ENCODE data around the gene RNASEH1.

Gene RNASEH1

DNA sequence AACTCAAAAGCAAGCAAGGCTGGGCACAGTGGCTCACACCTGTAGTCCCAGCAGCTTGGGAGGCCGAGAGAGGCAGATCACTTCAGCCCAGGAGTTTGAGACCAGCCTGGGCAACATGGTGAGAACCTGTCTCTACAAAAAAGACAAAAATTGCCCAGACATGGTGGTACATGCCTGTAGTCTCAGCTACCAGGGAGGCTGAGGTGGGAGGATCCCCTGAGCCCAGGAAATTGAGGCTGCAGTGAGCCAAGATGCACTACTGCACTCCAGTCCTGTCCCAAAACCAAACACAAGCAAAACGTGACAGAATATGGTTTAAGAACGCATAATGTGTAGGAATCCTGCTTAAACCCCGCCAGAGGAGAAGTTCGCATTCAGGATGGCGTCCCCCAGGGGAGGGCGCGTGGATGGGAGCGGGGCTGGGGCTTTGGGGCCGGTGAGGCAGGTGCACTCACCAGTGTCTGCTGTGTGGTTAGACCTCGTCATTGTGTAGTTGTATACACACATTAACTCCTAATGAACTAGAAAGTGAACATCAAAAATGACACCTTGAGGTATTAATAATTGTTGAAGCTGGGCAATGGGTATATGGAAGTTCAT, 42.2 kb upstream of the RNASEH1 start:
- Histone ChIP-seq H3K4me1 (ENCODE audit: control insufficient read depth, insufficient read depth, low read length) (peaks cover 6% of the 10 kb centered on the region), H3K9me3 (ENCODE audit: control insufficient read depth in 2 of 2, low read length in 2 of 2) (no peaks in the 10 kb centered on the region), H3K9ac (ENCODE audit: low read length in 2 of 2) (no peak overlapping the region), H3K4me3 (ENCODE audit: low read length in 2 of 2) (no peak overlapping the region), H3K36me3 (ENCODE audit: control insufficient read depth in 2 of 2, insufficient read depth in 2 of 2, low read length in 2 of 2) (no peaks in the 10 kb centered on the region), H3K27me3 (ENCODE audit: control insufficient read depth in 1 of 2, insufficient read depth in 2 of 2, low read length in 2 of 2) (no peaks in the 10 kb centered on the region), H3K27ac (ENCODE audit: low read length) (no peak overlapping the region)

DNA sequence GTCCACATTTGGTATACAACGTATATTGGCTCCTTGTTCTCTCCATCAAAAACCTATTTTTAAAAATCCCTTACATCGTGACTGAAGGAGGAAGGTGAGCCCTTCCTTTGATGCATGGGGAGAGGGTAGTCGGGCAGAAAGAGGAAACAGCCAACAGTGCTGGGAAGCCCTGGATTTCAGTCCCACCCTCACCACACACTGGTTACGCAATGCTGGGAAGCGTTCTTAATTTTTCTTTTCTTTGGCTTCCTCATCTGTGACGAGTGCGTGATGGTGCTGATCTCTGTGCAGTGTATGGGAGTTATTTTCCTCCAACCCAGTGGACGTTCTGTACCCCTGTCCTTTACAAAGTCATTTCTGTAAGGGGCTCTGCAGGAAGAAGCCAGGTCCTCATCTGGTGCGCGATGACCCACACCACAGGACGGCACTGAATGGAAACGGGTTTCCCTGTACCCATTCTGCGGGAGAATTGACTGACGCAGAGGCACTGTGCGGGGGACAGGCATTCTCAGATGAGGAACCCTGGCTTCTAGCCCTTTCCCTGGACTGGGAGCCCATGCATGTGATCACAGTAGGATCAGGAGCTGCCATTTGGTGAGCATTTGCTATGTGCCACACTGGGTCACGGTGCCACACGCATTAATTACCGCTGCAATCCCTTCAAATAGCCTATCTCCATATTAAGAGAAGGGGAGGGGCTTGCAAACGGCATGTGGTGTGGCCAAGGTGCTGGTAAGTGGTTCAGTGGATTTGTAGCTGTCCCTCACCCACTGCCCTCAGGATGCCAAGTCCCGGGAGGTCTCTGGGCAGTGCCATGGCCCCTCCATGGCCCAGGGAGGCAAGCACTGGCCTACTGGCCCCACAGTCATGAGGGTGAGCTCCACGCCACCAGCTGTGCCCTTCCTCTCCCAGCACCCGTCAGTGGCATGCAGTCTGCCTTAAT, 41.0 kb upstream of the RNASEH1 start:
- Histone ChIP-seq H3K4me1 (ENCODE audit: control insufficient read depth, insufficient read depth, low read length) (peaks cover 3% of the 10 kb centered on the region), H3K9ac (ENCODE audit: low read length in 2 of 2) (no peak overlapping the region), H3K9me3 (ENCODE audit: control insufficient read depth in 2 of 2, low read length in 2 of 2) (no peaks in the 10 kb centered on the region), H3K36me3 (ENCODE audit: control insufficient read depth in 2 of 2, insufficient read depth in 2 of 2, low read length in 2 of 2) (no peaks in the 10 kb centered on the region), H3K27me3 (ENCODE audit: control insufficient read depth in 1 of 2, insufficient read depth in 2 of 2, low read length in 2 of 2) (no peaks in the 10 kb centered on the region), H3K27ac (ENCODE audit: low read length) (no peak overlapping the region), H3K4me3 (ENCODE audit: low read length in 2 of 2) (no peak overlapping the region)

DNA sequence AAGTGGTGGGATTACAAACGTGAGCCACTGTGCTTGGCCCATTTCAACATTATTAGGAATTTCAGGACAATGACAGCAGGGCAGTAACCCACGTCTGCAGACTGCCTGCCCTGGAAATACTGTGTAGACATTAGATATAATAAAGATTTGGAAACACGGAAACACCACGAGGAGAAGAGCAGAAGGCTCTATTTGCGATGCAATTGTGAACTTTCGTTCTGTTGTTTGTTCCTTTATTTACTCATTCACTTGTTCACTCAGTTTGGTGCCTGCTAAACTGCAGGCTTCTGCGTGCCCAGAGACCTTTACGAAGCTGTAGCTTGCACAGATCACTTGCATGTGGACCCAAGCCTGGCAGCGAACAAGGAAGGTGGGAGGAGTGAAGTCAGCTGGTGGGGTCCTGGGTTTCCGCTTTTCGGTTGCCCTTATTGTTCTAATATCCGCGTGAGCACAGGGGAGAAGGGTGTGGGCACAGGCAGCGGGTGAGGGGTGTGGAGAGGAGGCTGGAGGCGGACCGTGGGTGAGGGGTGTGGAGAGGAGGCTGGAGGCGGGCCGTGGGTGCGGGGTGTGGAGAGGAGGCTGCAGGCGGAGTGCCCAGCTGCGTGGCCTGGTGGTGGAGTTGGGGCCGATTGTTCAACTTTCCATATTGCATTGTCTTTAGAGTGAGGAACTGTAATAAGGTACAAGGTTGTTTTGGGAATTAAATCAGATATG, 40.2 kb upstream of the RNASEH1 start:
- Histone ChIP-seq H3K9me3 (ENCODE audit: control insufficient read depth in 2 of 2, low read length in 2 of 2) (no peaks in the 10 kb centered on the region), H3K4me3 (ENCODE audit: low read length in 2 of 2) (no peak overlapping the region), H3K36me3 (ENCODE audit: control insufficient read depth in 2 of 2, insufficient read depth in 2 of 2, low read length in 2 of 2) (no peaks in the 10 kb centered on the region), H3K4me1 (ENCODE audit: control insufficient read depth, insufficient read depth, low read length) (no peaks in the 10 kb centered on the region), H3K9ac (ENCODE audit: low read length in 2 of 2) (no peak overlapping the region), H3K27me3 (ENCODE audit: control insufficient read depth in 1 of 2, insufficient read depth in 2 of 2, low read length in 2 of 2) (no peaks in the 10 kb centered on the region), H3K27ac (ENCODE audit: low read length) (no peak overlapping the region)

DNA sequence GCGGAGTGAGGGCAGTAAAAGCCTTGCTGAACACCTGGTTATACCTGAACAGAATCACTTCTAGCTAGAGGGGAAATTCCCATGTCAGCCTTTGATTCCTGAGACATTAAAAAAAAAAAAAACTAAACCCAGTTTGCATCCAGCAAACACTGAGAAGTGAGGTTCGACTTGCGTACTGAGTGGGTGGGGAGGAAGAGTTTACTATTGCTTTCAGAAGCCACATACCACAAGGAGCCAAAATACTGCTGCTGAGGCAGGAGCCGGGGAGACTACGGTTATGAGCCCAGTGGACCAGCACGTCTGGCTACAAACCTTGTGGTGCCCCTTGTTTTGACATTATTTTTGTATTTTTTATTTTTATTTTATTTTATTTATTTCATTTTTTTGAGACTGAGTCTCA, 39.4 kb upstream of the RNASEH1 start:
- Histone ChIP-seq H3K27ac (ENCODE audit: low read length) (no peak overlapping the region), H3K36me3 (ENCODE audit: control insufficient read depth in 2 of 2, insufficient read depth in 2 of 2, low read length in 2 of 2) (no peaks in the 10 kb centered on the region), H3K27me3 (ENCODE audit: control insufficient read depth in 1 of 2, insufficient read depth in 2 of 2, low read length in 2 of 2) (no peaks in the 10 kb centered on the region), H3K9ac (ENCODE audit: low read length in 2 of 2) (no peak overlapping the region), H3K4me1 (ENCODE audit: control insufficient read depth, insufficient read depth, low read length) (no peaks in the 10 kb centered on the region), H3K4me3 (ENCODE audit: low read length in 2 of 2) (no peak overlapping the region), H3K9me3 (ENCODE audit: control insufficient read depth in 2 of 2, low read length in 2 of 2) (no peaks in the 10 kb centered on the region)

DNA sequence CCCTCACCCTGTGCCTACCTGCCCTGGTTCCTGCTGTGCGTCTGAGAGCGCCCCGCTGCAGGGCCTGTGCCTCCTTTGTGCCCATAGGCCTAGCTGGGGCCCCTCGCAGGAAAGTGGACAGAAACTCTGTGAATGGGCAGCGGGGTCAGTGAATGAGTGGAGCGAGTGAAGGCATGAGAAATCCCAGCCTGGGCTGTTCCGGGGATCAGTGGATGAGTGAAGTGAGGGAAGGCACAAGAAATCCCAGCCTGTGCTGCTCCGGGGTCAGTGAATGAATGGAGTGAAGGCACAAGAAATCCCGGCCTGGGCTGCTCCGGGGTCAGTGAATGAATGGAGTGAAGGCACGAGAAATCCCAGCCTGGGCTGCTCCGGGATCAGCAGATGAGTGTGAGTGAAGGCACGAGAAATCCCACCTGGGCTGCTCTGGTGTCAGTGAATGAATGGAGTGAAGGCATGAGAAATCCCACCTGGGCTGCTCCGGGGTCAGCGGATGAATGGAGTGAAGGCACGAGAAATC, 38.8 kb upstream of the RNASEH1 start:
- H3K9ac ChIP-seq (ENCODE audit: low read length in 2 of 2): no peak overlapping the region
- H3K4me3 ChIP-seq (ENCODE audit: low read length in 2 of 2): no peak overlapping the region

DNA sequence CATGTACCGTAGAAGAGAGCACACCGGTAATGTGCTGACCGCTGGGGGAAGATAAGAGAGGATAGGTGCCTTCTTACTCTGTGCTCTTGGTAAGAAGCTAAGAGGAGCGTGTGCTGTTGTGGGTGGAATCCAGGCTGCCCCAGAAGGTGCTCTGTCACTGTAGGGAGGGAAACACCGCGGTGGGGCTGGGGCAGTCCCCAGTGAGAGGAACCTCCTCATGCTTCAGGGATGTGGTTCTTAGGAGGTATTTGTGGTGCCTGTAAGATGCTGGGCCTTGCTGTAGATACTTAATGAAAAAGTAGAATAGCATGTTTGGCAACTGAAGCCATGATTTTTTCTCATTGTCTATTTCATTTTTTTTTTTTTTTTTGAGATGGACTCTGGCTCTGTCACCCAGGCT, 37.9 kb upstream of the RNASEH1 start:
- Histone ChIP-seq H3K9ac (ENCODE audit: low read length in 2 of 2) (no peak overlapping the region), H3K27me3 (ENCODE audit: control insufficient read depth in 1 of 2, insufficient read depth in 2 of 2, low read length in 2 of 2) (no peaks in the 10 kb centered on the region), H3K36me3 (ENCODE audit: control insufficient read depth in 2 of 2, insufficient read depth in 2 of 2, low read length in 2 of 2) (no peaks in the 10 kb centered on the region), H3K27ac (ENCODE audit: low read length) (no peak overlapping the region), H3K4me3 (ENCODE audit: low read length in 2 of 2) (no peak overlapping the region), H3K9me3 (ENCODE audit: control insufficient read depth in 2 of 2, low read length in 2 of 2) (no peaks in the 10 kb centered on the region), H3K4me1 (ENCODE audit: control insufficient read depth, insufficient read depth, low read length) (no peaks in the 10 kb centered on the region)

More for the DNA sequence above, 38.8 kb upstream of the RNASEH1 start:
- Histone ChIP-seq H3K4me1 (ENCODE audit: control insufficient read depth, insufficient read depth, low read length) (no peaks in the 10 kb centered on the region), H3K36me3 (ENCODE audit: control insufficient read depth in 2 of 2, insufficient read depth in 2 of 2, low read length in 2 of 2) (no peaks in the 10 kb centered on the region), H3K27ac (ENCODE audit: low read length) (no peak overlapping the region), H3K27me3 (ENCODE audit: control insufficient read depth in 1 of 2, insufficient read depth in 2 of 2, low read length in 2 of 2) (no peaks in the 10 kb centered on the region), H3K9me3 (ENCODE audit: control insufficient read depth in 2 of 2, low read length in 2 of 2) (no peaks in the 10 kb centered on the region)

DNA sequence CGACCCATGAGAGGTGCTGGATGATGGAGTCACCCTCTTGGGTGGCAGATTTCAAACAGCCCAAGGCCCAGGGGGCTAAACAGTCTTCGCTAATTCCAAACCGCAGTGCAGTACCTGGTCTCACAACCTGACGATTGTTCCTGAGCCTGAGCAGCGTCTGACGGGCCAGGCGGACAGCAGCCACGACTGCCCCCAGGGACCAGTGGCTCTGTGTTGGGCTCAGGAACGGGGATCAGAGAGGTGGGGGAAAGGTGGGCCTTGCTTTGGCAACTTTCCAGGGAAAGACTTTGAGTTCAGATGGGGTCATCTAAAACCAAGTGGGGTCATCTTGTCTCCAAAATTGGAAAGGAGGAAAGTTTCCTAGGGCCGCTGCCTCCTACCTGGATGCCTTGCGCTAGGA, 37.3 kb upstream of the RNASEH1 start:
- Histone ChIP-seq H3K36me3 (ENCODE audit: control insufficient read depth in 2 of 2, insufficient read depth in 2 of 2, low read length in 2 of 2) (no peaks in the 10 kb centered on the region), H3K4me1 (ENCODE audit: control insufficient read depth, insufficient read depth, low read length) (no peaks in the 10 kb centered on the region), H3K27me3 (ENCODE audit: control insufficient read depth in 1 of 2, insufficient read depth in 2 of 2, low read length in 2 of 2) (no peaks in the 10 kb centered on the region), H3K27ac (ENCODE audit: low read length) (no peak overlapping the region), H3K9me3 (ENCODE audit: control insufficient read depth in 2 of 2, low read length in 2 of 2) (no peaks in the 10 kb centered on the region), H3K4me3 (ENCODE audit: low read length in 2 of 2) (no peak overlapping the region), H3K9ac (ENCODE audit: low read length in 2 of 2) (no peak overlapping the region)

DNA sequence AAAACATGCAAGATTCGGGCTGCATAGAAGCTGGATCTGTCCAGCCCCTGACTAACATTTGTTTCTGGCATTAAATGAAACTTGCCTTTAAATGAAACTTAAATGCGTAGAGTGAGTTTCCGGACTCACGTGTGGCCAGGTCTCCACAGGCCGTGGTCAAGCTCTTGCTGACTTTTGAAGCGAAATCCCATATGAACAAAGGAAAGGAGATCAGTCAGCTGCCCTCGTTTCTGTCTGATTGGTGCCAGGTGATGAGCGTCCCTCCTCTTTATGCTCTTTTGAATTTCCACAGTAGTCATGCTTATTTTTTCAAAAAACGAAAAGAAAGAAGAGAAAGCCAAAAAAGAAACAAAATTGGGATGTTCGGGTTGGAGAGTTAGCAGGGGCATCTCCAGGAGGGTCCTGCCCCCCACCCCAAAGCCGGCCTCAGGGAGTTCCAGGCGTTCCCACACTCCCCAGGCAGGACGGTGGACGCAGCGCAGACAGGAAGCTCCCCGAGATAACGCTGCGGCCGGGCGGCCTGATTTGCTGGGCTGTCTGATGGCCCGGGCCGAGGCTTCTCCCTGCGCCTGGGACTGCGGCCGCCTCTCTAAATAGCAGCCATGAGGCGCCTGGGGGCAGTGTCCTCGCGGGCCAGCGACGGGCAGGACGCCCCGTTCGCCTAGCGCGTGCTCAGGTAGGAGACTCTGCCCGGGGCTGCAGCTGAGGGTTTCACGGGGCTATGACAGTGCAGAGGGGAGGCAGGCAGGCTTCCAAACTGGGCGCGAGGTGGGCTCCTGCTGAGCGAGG, 36.6 kb upstream of the RNASEH1 start, which contains the start of gene COLEC11:
Gene COLEC11 (plus strand): TSS at position 620 of the 789 bp plus-strand sequence. CDS start 9,229 bp downstream, outside the sequence.
- Histone ChIP-seq H3K4me3 (ENCODE audit: low read length in 2 of 2) (peak within 1 kb of the TSS in 1 of 2 donors; percentile 35), H3K36me3 (ENCODE audit: control insufficient read depth in 2 of 2, insufficient read depth in 2 of 2, low read length in 2 of 2) (no peaks in the 10 kb centered on the region), H3K27me3 (ENCODE audit: control insufficient read depth in 1 of 2, insufficient read depth in 2 of 2, low read length in 2 of 2) (no peaks in the 10 kb centered on the region), H3K4me1 (ENCODE audit: control insufficient read depth, insufficient read depth, low read length) (no peaks in the 10 kb centered on the region), H3K9me3 (ENCODE audit: control insufficient read depth in 2 of 2, low read length in 2 of 2) (no peaks in the 10 kb centered on the region), H3K27ac (ENCODE audit: low read length) (no peak within 1 kb of the TSS), H3K9ac (ENCODE audit: low read length in 2 of 2) (no peak within 1 kb of the TSS)

DNA sequence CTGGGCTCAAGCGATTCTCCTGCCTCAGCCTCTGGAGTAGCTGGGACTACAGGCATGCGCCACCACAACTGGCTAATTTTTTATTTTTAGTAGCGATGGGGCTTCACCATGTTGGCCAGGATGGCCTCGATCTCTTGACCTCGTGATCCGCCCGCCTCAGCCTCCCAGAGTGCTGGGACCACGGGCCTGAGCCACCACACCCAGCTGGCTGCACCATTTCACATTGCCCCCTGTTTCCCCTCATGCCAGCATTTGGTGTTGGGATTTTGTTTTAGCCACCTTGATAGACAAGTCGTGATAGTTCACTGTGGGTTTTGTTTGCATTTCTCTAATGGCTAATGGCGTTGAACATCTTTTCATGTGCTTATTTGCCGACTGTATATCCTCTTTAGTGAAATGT, 31.0 kb upstream of the RNASEH1 start:
- no peak overlapping the region for H3K4me3 ChIP-seq (ENCODE audit: low read length in 2 of 2)
- no peak overlapping the region for H3K9ac ChIP-seq (ENCODE audit: low read length in 2 of 2)
- H3K9me3 ChIP-seq (ENCODE audit: control insufficient read depth in 2 of 2, low read length in 2 of 2): no peaks in the 10 kb centered on the region
- H3K4me1 ChIP-seq (ENCODE audit: control insufficient read depth, insufficient read depth, low read length): peaks cover 16% of the 10 kb centered on the region
- no peak overlapping the region for H3K27ac ChIP-seq (ENCODE audit: low read length)
- no peaks in the 10 kb centered on the region for H3K27me3 ChIP-seq (ENCODE audit: control insufficient read depth in 1 of 2, insufficient read depth in 2 of 2, low read length in 2 of 2)
- peaks cover 0 to 2% of the 10 kb centered on the region in 2 donors for H3K36me3 ChIP-seq (ENCODE audit: control insufficient read depth in 2 of 2, insufficient read depth in 2 of 2, low read length in 2 of 2)

DNA sequence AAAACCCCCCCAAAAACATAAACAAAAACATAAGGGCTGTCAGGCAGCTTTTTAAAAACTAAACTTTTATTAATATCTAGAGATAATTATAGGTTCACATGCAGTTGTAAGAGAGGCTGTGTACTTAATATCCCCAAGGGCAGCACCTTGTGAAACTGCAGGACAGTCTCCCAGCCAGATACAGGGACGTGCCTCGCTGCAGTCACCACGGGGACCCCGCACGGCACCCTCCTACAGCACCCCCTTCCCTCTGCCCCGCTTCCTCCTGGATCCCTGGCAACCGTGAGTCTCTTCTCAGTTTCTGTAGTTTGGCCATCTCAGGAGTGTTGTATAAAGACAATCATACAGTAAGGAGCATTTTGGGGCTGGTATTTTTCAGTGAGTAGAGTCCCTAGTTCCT, 30.0 kb upstream of the RNASEH1 start:
- Histone ChIP-seq H3K9me3 (ENCODE audit: control insufficient read depth in 2 of 2, low read length in 2 of 2) (no peaks in the 10 kb centered on the region), H3K27ac (ENCODE audit: low read length) (no peak overlapping the region), H3K27me3 (ENCODE audit: control insufficient read depth in 1 of 2, insufficient read depth in 2 of 2, low read length in 2 of 2) (no peaks in the 10 kb centered on the region), H3K36me3 (ENCODE audit: control insufficient read depth in 2 of 2, insufficient read depth in 2 of 2, low read length in 2 of 2) (peaks cover 0 to 2% of the 10 kb centered on the region in 2 donors), H3K9ac (ENCODE audit: low read length in 2 of 2) (no peak overlapping the region), H3K4me3 (ENCODE audit: low read length in 2 of 2) (no peak overlapping the region), H3K4me1 (ENCODE audit: control insufficient read depth, insufficient read depth, low read length) (peaks cover 16% of the 10 kb centered on the region)
